Measurements from ENCODE around the gene BATF3.
"Not testable (repeated sequence)": the region's sequence is repeated elsewhere in the genome, so short reads cannot be mapped to it uniquely, and the experiment has no call there.

Gene BATF3

DNA sequence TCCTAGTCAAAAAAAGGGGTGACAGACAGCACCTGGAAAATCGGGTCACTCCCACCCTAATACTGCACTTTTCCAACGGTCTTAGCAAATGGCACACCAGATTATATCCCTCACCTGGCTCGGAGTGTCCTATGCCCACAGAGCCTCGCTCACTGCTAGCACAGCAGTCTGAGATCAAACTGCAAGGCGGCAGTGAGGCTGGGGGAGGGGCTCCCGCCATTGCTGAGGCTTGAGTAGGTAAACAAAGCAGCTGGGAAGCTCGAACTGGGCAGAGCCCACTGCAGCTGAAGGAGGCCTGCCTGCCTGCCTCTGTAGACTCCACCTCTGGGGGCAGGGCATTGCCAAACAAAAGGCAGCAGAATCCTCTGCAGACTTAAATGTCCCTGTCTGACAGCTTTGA is 41.4 kb downstream of the BATF3 start:
- not testable (repeated sequence) for DNase-seq (ENCODE audit: low read depth)

DNA sequence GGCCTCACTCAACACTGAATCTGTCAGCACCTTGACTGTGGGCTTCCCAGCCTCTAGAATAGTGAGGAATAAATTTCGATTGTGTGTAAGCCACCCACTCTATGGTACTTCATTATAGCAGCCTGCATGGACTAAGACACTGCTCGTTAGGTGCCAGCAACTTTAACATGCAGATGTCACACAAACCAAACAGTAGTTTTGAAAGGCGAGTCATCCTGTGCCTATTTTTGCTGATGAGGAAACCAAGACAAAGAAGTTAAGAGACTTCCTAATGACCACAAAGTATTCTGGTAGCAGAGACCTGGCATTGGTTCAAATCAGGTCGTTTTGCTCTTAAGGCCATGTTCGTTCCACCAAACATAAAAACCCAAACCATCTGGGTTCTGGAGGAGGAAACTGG is 42.9 kb downstream of the BATF3 start:
- DNase-seq (ENCODE audit: low read depth), result no peak

DNA sequence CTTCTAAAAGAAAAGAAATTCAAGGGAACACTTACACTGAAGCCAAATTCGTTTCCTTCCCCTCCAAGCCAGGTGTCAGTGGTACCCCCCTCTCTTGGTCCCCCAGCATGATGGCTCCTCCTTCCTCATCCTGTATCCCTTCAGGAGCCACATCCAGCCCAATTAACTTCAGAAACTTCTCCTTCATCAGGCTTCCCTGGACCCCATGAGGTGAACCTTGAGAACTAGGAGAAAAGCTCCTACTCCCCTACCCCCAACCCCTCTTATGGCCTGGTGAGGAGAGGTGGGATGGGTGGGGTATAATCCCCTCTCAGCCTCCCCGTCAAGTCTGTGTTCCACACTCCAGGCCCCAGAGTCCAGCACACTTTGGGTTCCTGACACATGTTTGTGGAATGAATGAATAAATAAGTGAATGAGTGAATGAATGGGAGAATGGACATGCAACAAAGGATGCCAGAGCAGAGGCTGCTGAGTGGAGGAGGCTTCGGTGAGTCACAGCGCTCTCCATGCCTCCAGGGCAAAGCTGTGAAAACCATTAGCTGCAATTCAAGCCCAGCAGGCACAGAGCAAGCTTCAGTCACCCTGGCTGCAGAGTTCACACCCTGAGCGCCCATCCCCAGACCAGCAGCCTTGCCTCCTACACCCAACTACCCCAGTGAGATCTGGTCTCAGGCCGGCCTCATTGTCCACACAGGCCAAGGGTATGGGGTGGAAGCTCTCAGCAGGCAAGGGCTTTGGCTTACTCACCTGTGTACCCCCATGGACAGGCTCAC is 43.8 kb downstream of the BATF3 start:
- DNase-seq (ENCODE audit: low read depth), result no peak

DNA sequence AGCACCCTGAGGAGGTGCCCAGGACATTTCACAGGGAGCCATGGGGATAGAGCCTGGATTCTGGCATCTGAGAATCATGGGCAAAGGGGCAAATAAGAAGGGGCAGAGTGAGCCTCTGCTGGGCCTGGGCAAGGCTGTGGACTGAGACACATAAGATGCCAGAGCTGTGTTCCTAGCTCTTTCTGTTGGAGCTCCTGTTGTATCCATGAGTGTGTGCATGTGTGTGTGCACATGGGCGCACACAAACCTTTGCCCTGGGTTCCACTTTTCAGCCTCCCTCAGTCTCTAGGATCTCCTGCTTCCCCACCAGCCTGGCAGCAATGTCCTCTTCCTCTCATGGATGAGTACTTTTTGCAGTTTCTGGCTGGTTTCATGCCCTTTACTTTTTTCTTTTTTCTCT is 47.0 kb downstream of the BATF3 start:
- DNase-seq (ENCODE audit: low read depth), result no peak

DNA sequence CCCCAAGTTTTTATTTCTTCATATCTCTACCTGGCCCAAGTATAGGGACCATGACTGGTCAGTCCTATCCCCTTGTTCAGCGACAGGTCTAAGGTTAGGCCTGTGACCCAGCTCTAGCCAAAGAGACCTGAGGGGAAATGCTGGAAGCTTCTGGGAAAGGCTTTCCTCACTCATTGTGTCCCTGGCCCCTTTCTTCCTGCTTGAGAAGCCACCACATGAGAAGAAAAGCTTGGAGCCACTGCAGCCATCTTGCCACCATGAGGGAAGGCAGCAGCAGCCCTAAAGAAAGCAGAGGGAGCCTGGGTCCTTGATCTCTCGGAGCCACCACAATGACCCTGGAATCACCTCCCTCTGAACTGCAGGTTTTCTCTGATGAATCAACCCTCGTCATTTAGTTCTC is 47.7 kb downstream of the BATF3 start:
- DNase-seq (ENCODE audit: low read depth), result no peak

DNA sequence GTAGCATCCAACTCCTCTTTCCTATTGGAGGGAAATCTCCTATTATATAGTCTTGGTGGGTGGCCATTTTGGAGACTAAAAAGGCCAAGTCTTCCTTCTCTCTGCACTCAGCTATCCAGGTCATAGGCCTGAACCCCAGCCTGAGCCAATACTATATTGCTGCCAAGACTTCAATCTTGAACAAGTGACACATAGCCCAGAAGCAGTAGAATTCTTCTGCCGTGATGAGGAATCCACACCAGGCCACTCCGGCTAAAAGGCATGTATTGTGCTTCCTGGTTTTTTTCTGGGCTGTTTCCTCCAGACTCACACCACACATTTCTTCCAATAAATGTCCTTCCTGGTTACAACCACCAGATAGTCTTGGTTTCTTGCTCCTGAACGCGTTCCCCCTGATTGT is 48.1 kb downstream of the BATF3 start:
- DNase-seq (ENCODE audit: low read depth), result no peak

DNA sequence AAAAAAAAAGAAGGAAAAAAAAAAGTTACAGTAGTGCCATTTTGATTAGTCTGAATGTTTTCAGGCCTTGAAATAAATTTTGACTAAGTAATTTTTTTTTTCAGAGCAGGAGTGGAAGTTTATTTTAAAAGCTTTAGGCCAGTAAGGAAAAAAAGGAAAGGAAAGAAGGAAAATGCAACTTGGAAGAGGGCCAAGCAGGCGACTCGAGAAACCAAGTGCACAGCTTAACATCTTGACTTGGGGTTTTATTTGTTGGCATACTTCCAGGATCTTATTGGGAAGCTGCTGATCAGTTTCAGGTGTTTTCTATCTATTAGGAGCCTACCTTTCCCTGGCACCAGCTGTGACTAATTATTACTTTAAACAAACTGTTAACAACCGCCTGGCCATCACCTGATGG is 49.4 kb downstream of the BATF3 start:
- DNase-seq (ENCODE audit: low read depth), result no peak

DNA sequence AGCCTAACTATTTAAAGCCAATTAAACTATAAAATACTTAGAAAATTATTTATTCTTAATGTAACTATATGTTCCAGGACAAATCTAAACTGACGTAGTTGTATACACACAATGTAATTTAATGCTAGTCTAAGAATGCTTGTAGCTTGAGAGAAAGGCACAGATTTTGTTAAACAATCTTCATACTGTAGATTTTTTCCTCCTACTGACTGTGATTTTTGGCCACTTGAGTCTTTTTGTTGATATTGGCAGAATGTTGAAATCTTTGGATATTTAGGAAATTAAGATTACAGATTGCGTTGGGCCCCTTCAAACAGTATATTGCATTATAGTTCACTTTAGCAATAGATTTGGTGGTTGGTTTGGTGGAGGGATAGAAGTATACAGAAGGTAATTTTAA is 50.6 kb downstream of the BATF3 start:
- DNase-seq (ENCODE audit: low read depth), result no peak

DNA sequence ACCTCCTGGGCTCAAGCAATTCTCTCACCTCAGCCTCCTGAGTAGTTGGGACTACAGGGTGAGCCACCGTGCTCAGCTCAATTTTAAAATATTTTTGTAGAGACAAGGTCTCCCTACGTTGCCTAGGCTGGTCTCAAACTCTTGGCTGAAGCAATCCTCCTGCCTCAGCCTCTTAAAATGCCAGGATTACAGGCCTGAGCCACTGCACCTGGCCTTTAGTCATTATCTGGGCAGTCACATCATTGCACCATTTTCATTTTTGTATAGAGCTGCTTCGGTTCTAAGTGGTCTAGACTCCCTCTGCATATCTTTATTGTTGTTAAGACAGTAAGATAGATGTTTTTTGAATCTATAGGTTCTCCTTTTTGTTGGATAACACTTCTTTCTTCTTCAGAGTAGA is 51.2 kb downstream of the BATF3 start:
- no peak for DNase-seq (ENCODE audit: low read depth)

DNA sequence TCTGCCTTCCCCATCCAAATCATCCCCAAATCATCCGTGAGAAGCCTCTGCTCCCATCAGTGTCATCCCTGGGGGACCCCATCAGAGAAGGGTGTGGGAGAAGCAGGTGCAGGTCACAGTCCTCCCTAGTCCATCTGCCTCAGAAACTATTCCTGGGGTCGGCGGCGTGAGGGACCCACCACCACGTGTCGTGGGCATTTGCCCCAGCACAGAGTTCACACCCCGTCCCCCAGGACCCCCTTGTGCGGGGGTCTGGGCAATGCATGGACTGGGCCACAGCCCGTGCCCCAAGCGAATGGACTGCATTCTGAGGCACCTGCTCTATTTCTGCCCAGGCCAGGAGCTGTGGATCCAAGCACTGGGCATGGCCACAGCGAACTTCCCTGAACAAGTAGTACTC is 52.6 kb downstream of the BATF3 start:
- DNase-seq (ENCODE audit: low read depth), result no peak

DNA sequence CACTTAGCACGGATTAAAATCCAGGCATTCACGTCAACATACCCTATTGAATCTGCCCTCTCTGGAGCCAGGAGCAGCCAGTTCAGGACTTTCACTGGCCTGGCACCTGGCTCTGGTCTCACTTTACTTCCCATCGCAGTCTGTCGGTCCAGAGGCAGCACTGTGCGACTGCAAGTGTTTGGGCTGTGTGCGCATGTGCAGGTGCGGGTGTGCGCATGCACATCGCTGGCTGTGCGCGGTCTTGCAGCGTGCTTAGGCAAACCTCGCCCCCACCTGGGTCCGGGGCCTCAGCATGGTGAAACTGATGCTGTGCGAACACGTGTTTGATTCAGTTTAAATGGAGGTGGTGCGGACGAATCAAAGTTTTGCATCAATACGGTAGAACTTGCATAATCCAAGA is 53.1 kb downstream of the BATF3 start:
- no peak for DNase-seq (ENCODE audit: low read depth)

DNA sequence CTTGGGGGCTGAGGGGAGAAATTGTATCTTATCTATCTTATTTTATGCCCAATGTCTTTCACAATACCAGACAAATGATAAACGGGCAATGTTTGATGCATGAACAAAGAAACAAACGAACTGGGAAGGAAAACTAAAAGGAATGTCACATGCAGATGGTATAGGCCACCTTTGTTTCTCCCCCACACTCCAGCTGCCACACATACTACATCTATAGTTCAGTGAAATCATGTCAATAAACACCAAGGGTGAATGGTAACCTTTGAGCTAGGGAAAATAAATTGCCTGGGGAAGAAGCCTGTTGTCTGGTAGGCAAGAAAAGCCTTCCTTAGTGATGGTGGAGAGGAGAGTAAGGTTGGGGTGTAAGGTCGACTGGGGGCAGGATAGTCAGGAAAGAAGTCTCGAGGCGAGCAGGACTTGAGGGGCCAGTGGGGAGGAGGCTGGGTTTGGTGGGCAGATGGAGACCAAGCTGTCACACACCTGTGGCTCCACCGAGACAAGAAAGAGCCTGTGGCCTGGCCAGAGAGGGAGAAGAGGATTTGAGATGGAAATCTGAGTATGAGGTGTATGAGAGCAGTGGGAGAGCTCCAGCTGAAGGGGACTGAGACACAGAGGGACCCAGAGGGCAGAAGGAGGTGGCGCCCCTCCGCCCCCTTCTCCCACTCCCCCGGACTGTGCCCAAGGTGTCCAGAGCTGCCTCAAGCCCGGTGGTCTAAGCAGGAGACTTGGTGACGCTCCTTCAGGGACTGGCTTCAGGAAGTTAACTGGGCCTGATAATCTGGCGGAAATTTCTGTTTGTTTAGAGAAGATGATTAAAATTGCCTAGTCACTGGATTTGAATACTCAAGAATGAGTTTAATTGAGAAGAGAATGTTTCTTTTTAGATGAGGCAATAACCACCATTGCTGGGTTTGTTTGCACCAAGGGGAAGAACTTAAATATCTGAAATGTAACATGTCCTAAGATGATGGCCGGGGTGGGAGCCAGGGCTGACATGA is 53.8 kb downstream of the BATF3 start:
- no peak for DNase-seq (ENCODE audit: low read depth)

DNA sequence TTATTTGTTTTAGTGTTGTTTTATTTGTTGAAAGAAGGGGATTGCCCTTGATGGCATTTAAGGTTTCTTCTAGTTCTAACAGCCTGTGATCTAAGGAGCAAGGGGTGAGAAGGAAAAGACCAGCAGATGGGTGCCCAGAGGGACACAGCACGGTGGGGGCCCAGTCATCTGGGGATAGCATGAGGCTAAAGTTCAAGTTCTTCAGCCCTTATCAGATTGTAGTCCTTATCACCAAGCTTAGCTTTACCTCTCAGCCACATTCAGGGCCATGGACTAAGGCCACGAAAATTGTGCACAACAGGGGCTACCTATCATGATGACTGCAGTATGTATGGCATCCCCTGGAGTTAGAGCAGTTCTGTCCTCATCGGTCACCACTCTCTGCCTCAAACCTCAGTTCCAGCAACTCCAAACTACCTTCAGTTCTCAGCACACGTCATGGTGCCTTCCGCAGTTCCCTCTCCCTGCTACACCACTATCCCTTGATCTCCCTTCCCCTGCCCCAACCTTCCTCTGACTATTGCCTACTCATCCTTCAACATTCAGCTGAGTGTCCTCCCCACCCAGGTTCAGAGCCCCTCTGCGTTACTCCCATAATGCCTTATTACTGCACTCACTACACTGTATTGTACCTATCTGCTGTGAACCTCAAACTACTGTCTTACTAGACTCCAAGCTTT is 54.6 kb downstream of the BATF3 start:
- DNase-seq (ENCODE audit: low read depth), result peak; percentile 14

DNA sequence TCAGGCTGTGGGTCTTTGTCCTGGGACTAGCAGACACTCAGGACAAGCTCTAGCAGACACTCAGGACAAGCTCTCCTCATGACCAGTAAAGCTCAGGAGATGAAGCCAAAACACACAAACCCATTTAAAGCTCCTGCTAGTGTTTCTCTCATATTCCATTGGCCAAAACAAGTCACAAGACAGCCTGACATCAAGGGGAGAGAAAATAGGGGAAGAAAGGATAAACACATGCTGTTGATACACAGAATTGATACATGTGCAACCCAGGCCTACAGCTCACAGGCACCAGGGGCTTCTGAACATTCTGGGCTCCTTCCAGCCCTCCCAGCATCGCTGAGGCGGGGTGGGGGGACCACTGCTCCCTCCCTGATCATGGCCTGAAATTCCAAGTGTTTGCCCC is 55.8 kb downstream of the BATF3 start:
- no peak for DNase-seq (ENCODE audit: low read depth)

DNA sequence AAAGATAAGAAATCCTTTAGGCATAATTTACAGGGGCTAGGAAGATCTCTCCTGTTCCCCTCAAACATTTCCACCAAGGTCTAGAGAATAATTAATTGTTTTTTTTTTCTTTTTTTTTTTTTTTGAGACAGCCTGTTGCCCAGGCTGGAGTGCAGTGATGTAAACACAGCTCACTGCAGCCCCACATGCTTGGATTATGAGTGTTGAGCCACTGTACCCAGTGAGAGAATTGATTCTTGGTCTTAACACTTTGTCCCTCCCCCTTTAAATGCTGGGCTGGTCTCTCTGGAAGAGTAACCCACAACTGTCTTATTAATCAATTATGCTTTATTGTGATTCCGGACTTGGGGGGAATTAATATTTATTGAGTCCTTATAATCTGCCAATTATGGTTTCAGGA is 57.7 kb downstream of the BATF3 start:
- no peak for DNase-seq (ENCODE audit: low read depth)

DNA sequence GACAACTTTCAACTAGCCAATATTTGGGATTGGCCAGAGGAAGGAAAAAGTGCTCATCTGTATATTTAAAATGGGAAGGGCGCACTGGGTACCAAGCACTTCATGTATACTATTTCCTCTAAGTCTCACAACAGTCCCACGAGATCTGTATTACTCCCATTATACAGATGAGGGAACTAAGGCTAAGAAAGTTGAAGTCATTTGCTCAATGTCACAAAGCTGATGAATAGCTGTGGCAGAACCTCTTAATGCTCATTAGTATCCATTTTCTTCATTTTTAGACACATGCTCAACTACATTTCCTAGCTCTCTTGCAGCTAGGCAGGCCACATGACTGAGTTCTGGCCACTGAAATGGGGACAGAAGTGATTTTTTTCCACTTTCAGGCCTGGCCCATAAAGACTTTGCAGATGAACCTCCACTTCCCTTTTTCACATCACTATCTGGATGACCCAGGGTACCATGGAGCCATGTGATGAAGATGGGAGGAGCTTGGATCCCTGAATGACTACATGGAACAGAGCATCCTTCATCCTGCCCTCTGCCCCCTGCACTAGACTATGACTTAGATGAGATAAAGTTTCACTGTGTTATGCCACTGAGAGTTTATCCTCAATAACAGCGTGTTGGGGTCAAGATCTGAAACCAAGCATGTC is 59.3 kb downstream of the BATF3 start:
- peak; percentile 25 for DNase-seq (ENCODE audit: low read depth)

DNA sequence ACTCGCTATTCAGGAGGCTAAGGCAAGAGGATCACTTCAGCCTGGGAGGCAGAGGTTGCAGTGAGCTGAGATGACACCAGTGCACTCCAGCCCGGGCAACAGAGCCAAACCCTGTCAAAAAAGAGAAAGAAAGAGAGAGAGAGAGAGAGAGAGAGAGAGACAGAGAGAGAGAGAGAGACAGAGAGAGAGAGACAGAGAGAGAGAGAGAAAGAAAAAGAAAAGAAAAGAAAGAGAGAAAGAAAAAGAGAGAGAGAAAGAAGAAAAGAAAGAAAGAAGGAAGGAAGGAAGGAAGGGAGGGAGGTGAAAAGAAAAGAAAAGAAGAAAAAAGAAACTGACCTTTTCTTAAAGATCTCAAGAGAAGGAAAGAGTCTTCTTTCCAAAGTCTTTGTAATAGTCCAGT is 60.1 kb downstream of the BATF3 start:
- not testable (repeated sequence) for DNase-seq (ENCODE audit: low read depth)

DNA sequence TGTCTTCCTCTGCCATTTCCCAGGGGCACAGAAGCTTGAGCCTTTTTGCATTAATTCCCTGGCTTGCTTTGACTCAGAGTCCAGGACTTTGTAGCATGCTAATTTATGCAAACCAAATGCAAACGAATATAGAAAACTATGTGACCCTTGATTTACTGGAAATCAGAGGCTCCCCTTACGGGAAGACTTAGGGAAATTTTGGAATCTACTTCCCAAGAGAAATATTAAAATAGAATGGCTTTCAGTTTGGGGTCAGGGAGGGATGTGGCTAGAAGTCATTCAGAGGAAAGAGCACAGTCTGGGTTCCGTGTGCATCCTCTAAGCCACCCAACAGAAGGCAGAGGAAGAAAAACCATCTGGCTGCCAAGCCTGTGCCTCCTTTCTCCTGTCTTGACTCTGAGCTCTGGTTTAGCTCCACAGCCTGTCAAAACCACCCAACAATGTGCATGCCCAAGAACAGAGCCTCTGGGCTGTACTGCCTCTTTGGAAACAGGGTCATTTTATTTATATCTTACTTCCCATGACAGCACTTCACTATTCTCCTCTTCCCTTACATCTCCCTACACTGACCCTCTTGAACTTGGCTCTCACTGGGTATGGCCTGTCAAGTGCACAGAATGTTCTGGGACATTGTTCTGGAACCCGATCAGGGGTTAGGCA is 61.0 kb downstream of the BATF3 start:
- no peak for DNase-seq (ENCODE audit: low read depth)

DNA sequence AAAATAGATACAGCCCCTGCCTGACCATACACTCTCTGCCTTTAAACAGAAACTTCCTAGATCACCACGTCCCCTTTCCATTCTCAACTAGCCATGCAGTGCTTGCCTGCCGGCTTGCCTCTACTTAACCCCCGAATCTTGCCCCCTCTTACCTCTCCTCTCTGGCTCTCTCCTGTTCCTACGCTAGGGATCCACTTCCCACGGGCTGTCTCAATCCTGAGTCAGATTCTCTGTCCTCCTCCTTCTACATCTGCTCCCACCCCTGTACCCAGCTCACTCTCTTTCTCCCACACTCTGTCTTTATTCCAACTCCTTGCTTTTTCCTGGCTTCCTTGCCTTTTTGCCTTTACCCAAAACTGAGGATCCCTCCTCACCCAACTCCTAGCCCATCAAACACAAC is 61.7 kb downstream of the BATF3 start:
- DNase-seq (ENCODE audit: low read depth), result no peak

All from CMK (cell line).